ENCODE measurements around the gene UBA1.

DNA sequence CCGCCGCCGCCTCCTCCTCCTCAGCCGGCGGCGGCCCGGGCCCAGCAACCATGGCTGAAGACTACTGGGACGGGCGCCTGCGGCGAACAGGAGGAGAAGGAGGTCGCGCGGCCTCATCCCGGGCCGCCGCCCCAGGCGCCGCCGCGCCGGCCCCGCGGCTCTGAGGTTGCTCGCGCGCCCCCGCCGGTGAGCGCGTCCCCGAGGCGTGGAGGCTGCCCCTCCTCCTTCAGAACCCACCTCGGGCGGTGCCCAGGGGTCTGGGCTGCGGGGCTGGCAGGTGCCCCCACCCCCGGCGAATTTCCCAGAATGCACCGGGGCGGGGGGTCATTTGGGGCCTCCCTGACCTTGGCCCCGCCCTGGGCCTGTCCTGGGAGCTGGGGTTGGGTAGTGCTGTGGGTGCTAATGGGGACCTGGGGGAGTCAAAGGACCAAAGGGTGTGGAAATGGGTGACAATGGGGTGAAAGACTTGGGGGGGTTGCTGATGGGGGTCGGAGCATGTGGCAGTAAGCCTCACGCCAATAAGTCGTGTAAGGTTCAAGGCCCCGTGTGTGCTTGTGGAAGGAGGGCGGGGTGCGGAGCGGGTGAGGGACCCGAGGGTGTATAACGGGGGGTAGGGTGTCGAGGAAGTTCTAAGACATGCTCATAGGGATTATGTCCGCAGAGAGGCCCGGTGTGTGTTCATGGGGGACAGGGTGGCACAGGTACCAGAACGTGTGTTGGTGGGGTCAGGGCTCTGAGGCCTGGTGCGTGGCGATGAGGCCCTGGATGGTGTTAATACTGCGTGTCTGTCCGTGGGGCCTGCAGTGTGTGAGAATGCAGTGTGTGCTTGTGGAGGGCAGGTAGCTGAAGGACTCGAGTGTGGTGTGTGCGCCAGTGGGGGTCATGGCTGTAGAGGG is 25.5 kb downstream of the UBA1 start:
- TF ChIP-seq, protein P1, sequence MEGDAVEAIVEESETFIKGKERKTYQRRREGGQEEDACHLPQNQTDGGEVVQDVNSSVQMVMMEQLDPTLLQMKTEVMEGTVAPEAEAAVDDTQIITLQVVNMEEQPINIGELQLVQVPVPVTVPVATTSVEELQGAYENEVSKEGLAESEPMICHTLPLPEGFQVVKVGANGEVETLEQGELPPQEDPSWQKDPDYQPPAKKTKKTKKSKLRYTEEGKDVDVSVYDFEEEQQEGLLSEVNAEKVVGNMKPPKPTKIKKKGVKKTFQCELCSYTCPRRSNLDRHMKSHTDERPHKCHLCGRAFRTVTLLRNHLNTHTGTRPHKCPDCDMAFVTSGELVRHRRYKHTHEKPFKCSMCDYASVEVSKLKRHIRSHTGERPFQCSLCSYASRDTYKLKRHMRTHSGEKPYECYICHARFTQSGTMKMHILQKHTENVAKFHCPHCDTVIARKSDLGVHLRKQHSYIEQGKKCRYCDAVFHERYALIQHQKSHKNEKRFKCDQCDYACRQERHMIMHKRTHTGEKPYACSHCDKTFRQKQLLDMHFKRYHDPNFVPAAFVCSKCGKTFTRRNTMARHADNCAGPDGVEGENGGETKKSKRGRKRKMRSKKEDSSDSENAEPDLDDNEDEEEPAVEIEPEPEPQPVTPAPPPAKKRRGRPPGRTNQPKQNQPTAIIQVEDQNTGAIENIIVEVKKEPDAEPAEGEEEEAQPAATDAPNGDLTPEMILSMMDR (IDR thresholded peaks at IDR 0.05): no peak
- no peak for TF ChIP-seq POLR2A (IDR thresholded peaks at IDR 0.05)

Measured in vagina (tissue), 2 donors.